ENCODE measurements around the gene TXNIP.

- TF ChIP-seq CTCF (IDR thresholded peaks at IDR 0.05) (no peak), POLR2A (IDR thresholded peaks at IDR 0.05) (no peak)
These were observed 35.1 kb upstream of the TXNIP start for GRCh38 chr1:146031476-146031875.
